Aortic smooth muscle cell (primary cell): Measurements from ENCODE around the gene TAS2R39. TPM values are rescaled to one million over a fixed set of nuclear protein-coding genes. Genes with fewer than 3 reads are reported as not detected.

Experiments
- total RNA-seq: library from RNA; depleted of rRNA; stranded (reverse); fragments of >200 nt; gene quantifications from 2 replicates; pipeline ENCODE4 v1.2.3, GENCODE V29; 2014

TAS2R39 gene
- total RNA-seq = not detected in 2 replicates

DNA sequence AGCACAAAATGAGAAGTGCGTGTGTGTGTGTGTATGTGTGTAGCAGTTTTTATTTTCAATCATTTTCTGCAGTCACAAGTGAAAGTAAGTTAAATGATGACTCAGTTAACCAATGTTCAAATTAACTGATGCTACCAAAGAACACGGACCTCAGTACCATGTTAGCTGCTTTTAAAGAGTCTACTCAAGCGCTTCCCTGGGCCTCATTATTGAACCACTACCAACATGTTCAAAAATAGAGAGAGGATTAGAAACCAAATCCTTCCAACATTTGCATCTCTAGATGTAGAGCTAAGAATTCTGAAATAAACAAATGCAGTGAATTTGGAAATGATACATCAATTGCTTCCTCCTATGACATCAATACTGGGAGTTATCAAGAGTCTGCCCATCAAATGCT is at the start of gene TAS2R39:
TAS2R39 (plus strand) TSS at position 396 of the 400 bp plus-strand sequence; CDS start at position 396, 0 bp downstream.

DNA sequence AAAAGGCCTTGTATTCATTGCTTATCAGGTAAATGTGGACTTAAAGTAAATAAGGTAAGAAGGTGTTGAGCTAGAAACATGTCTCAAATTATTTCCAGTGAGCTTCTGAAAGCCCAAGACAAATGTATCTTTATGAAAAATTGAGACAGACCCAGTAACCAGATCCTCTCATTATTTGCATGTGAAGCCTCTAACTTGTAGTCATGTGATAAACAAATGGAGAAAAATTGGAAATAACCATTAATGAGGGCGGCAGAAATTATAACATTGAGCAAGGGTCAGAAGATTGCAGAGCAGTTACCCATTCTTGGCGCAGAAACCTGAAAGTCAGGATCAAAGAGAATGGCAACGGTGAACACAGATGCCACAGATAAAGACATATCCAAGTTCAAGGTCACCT is 38.5 kb downstream of the TAS2R39 start, which contains the start of gene TAS2R40:
TAS2R40 (plus strand) TSS at position 301 of the 400 bp plus-strand sequence; CDS start at position 343, 42 bp downstream.

Other genes with a start within 250 kb of the TAS2R39 start
- gene TRPV5, start 249.7 kb upstream of the TAS2R39 start, total RNA-seq = not detected in 2 replicates
- gene LLCFC1, start 243.9 kb upstream of the TAS2R39 start, total RNA-seq = not detected in 2 replicates
- not detected in 2 replicates for gene KEL, start 221.1 kb upstream of the TAS2R39 start, total RNA-seq
- gene OR9A2, start 156.3 kb upstream of the TAS2R39 start, total RNA-seq = not detected in 2 replicates
- not detected in 2 replicates for gene OR6V1, start 131.1 kb upstream of the TAS2R39 start, total RNA-seq
- not detected in 2 replicates for gene PIP, start 51.3 kb upstream of the TAS2R39 start, total RNA-seq
- gene TAS2R40, start 38.6 kb downstream of the TAS2R39 start, total RNA-seq = not detected in 2 replicates
- 83.1 and 87.4 TPM in 2 replicates for gene GSTK1, start 80.0 kb downstream of the TAS2R39 start, total RNA-seq
- not detected in 2 replicates for gene TMEM139, start 101.5 kb downstream of the TAS2R39 start, total RNA-seq
- 15.3 and 15.6 TPM in 2 replicates for gene CASP2, start 104.9 kb downstream of the TAS2R39 start, total RNA-seq
- not detected in 2 replicates for gene CLCN1, start 132.7 kb downstream of the TAS2R39 start, total RNA-seq
- gene FAM131B, start 179.3 kb downstream of the TAS2R39 start, total RNA-seq = 1.6 and 2.0 TPM in 2 replicates
- gene ZYX, start 197.9 kb downstream of the TAS2R39 start, total RNA-seq = 17.2 and 41.5 TPM in 2 replicates
- gene EPHA1, start 225.4 kb downstream of the TAS2R39 start, total RNA-seq = not detected in 2 replicates